NCI-H146 treated with DMSO at 0.1 percent for 48 hours (cell line): ENCODE measurements around the gene UGT2A1.
"Not testable (repeated sequence)": the region's sequence is repeated elsewhere in the genome, so short reads cannot be mapped to it uniquely, and the experiment has no call there.

Experiments
- DNase-seq: peaks from one replicate; lab custom pipeline; 2025; ENCODE audit not compliant: unreplicated experiment; lab: John Stamatoyannopoulos, UW

Gene UGT2A1

DNA sequence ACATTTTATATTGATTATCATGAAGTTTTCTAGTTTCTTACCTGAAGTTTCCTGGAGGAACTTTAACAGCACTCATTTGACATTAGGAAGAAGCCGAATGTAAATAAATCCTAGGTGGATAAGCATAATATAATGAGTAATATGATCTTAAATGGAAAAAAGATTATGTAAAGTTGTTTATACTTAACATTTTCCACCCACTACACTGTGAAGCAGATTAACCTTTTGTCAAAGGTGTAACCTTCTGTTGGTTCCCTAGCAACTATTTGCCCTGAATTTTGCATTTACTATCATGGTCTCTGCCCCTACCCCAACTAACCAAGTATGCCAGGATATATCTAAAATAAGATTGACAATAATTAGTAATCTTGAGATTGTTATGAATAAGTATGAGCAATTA is at the start of gene UGT2A1:
Gene UGT2A1, minus strand, starts transcription at position 101 of the 400 bp plus-strand sequence. CDS start 5,603 bp downstream, outside the sequence.
- no peak for DNase-seq

DNA sequence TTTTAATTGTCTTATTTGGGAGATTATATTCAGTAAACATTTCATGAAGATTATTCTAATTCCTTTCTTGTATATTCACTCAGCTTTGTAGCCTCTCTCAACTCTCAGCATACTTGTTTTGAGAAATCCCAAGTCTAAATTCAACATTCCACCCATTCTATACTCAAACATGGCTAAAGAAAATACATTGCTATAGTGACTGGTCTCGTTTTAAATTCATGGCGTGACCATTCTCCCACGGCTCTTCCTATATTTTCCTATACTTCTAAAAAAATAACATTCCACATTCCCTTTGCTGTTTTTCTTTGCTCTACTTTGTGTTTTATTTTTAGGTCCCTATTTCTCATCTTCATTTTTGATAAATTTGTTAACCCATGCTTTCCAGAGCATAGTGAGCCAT is 49.2 kb upstream of the UGT2A1 start:
- DNase-seq, result no peak

DNA sequence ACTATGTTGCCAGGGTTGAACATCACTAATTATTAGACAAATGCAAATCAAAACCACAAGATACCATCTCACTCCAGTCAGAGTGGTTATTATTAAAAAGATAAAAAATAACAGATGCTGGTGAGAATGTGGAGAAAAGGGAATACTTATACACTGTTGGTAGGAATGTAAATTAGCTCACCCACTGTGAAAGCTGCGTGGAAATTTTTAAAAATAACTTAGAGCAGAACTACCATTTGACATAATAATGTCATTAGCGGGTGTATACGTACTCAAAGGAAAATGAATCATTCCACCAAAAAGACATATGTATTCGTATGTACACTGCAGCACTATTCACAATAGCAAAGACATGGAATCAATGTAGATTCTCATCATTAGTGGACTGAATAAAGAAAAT is 48.6 kb upstream of the UGT2A1 start:
- no peak for DNase-seq

DNA sequence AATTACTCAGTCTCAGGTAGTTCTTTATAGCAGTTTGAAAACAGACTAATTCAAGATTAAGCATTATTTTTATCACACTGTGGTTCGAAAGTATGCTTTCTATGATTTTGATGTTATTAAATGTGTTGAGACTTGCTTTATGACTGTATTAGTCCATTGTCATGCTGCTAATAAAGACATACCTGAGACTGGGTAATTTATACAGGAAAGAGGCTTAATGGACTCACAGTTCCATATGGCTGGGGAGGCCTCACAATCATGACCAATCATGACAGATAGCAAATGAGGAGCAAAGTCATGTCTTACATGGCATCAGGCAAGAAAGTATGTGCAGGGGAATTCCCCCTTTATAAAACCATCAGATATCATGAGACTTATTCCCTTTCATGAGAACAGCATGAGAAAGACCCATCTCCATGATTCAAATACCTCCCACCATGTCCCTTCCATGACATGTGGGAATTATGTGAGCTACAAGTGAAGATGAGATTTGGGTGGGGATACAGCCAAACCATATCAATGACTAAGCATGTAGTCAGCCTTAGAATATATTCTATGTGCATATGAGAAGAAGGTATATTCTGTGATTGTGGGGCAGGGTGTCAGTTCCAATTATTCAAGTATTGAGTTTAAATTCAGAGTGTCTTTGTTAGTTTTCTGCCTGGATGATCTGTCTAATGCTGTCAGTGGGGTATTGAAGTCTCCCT is 44.6 kb upstream of the UGT2A1 start:
- no peak for DNase-seq

DNA sequence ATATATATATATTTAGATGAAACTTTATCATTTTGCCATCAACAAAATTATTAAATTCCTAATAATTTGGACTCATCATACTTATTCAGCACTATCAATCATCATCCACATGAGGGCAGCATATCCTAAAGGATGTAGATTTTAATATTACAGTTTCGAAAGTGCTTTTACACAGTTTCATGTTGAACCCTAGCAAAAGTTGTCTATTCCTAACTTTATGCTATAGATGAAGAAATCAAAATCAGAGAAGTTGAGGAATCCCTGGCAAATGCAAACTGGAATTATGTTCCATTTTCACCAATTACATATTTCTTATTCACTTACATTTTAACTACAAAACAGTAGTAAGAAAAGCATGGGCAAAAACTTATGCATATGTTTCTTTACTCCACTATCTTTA is 36.6 kb upstream of the UGT2A1 start:
- peak; percentile 60 for DNase-seq

DNA sequence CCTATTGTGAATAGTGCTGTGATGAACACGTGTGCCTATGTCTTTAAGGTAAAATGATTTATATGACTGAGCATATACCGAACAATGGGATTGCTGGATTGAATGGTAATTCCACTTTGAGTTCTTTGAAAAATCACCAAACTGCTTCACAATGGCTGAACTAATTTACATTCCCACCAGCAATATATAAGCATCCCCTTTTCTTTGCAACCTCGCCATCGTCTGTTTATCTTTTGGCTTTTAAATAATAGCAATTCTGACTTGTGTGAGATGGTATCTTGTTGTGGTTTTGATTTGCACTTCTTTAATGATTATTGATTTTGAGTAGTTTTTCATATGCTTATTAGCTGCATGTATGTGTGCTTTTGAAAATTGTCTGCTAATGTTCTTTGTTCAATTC is 31.8 kb upstream of the UGT2A1 start:
- DNase-seq, result peak; percentile 94

DNA sequence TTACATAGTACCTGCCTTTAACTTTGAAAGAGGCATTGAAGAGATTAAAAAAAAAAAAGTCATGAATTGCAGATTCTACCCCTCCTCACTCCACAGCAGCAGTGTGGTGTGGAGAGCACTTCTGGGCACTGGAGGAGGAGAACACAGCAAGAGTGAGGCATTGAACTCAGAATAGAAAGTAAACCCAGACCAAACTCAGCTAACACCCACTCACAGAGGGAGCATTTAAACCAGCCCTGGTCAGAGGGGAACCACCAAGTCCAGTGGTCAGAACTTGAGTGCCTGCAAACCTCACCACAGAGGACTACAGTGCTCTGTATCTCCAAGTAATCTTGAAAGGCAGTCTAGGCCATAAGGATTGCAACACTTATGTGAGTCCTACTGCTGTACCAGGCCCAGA is 15.6 kb upstream of the UGT2A1 start:
- no peak for DNase-seq

DNA sequence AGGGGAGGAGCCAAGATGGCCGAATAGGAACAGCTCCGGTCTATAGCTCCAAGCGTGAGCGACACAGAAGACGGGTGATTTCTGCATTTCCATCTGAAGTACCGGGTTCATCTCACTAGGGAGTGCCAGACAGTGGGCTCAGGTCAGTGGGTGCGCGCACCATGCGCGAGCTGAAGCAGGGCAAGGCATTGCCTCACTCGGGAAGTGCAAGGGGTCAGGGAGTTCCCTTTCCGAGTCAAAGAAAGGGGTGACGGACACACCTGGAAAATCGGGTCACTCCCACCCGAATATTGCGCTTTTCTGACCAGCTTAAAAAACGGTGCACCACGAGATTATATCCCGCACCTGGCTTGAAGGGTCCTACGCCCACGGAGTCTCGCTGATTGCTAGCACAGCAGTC is 11.0 kb upstream of the UGT2A1 start:
- DNase-seq, result not testable (repeated sequence)

DNA sequence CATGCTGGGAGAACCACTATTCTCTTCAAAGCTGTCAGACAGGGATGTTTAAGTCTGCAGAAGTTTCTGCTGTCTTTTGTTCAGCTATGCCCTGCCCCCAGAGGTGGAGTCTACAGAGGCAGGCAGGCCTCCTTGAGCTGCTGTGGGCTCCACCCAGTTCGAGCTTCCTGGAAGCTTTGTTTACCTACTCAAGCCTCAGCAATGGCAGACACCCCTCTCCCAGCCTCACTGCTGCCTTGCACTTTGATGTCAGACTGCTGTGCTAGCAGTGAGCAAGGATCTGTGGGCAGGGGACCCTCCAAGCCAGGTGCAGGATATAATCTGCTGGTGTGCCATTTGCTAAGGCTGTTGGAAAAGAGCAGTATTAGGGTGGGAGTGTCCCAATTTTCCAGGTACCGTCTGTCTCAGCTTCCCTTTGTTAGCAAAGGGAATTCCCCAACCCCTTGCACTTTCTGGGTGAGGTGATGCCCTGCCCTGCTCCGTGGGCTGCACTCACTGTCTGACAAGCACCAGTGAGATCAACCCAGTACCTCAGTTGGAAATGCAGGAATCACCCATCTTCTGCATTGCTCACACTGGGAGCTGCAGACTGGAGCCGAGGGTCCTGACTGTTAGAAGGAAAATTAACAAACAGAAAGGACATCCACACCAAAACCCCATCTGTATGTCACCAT is 8.2 kb upstream of the UGT2A1 start:
- DNase-seq, result not testable (repeated sequence)

DNA sequence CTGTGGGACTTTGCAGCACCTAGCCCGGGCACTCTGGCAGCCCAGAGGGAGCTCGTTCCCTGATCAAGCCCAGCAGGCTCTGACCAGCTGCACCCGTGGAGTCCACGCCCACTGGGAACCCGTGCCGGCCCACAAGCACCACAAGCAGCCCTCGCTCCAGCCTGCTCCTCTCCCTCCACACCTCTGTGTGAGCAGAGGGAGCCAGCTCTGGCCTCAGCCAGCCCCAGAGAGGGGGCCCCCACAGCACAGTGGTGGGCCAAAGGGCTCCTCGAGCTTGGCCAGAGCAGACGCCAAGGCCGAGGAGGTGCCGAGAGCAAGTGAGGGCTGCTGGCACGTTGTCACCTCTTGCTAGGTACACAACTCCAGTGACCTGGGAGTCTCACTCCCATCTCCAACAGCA is 5.1 kb upstream of the UGT2A1 start:
- DNase-seq, result no peak

DNA sequence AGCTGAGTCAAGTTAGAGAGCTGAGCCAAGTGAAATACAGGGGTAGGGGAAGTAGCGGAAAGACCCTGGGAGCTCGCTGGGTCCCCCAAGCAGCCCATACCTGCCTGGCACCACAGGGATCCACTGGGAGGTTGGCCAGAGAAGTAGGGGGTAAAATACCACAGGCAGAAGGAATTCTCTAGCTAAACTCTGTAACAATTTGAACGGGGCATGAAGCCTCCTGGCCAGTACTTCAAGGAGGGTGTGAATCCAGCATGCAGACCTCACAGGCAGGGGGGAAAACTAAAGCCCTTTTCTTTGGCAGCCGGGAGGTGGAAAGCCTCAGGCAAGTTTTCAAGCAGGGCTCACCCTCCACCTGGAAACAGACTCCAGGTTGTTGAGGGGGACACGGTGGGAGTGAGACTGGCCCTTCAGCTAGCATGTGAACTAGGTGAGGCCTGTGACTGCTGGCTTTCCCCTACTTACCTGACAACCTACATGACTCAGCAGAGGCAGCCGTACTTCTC is 3.7 kb upstream of the UGT2A1 start:
- DNase-seq, result no peak

DNA sequence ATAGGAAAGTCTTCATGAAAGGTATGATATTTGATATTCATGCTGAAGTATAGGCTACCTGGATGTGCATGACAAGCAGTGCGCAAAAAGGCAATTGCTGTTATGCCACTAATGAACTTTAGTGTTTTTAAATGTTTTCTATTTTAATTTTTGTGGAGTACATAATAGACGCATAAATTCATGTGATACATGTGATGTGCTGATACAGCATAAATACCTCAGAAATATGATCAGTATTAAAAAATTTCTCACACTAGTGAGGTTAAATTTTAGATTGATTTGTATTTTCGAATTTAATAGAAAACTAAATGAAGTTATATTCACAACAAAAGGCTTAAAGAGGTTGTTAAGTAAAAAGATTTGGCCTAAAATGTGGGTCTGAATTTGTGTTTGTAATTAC is 2.2 kb downstream of the UGT2A1 start:
- DNase-seq, result no peak

DNA sequence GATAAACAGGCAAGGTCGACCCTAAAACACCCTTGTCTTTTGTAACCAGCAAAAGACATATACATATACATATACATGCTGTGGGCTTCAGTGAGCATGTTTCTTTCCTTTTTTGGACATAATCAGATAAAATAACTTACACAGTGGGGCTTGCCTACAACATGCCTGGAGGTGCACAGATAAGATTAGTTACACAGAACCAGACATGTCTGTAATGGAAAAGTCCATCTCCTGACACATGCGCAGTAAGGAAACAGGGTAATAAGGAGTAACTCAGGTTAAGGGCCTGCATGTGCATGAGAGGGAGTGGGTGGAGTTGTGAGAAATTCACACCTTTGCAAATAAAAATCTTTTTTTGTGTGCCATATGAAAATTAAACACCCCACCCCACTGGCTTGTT is 3.4 kb downstream of the UGT2A1 start:
- peak; percentile 68 for DNase-seq

DNA sequence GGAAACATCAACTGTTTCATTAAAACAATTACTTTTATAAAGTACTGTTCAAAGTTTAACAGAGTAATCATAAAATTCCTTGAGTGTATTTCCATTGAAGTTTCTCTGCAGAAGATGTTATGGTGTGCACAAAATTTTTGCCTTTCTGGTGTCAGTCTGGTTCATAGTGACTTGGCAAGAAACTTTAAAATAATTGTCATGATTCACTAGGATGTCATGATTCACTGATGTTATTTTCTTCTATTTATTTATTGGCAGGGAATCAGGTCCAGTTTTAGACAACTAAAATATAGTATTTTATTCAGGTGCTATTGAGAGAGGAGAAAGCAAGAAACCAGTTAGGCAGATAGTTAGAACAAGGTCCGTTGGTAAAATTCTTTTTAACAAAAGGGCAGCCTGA is 3.8 kb downstream of the UGT2A1 start:
- DNase-seq, result no peak

DNA sequence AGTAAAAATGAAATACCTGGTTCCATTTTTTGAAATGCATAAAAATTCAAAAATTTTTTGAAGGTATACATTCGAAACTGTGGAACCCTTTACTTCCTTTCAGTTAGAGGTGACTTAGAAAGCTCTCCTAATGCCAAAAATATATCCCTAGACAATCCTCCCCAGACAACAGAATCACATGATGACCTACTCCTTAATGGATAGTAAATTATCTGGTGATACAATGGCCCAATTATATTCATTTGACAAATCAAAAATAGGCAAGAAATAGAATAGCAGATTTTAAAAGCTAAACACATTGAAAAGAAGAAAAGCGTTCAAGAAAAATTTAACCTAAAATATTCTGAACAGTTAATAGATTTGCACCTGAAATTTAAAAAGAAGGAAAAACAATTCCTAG is 10.1 kb downstream of the UGT2A1 start:
- DNase-seq, result peak; percentile 78

DNA sequence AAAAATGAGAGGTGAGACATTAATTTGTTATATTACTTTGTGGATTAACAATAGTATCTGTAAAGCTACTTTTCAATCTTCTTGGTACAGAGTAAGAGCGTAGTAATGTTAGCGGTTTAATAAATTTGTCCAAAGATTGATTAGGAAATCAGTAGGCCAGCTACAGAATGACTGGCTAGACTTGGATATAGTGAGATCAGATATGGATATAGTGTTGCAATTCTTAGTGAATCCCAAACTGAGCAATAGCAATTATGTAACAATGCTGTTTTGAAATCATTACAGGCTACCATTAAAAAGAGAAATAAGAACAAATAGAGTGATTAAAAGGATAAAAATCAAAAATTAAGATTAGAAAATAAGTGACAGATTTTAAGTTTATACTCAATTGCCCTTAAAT is 12.8 kb downstream of the UGT2A1 start:
- DNase-seq, result peak; percentile 76

DNA sequence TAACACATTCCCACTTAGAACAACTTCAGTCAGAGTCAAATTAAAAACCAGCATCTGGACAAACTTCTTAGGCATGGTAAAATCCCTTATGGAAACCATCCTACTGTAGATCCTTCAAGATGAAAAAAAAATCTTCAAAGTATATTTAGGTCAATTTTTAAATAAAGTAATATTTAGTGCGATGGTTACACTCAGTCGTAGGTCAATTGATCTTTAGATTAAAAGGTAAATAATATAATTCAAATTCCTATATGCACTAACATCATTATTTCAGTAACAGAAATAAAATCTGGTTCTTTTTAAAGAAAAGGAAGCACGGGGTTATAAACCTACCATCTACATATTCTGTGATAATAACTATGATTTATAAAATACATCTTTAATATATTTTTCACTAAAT is 13.5 kb downstream of the UGT2A1 start, which contains the start of gene UGT2A2:
Gene UGT2A2, minus strand, starts transcription at position 101 of the 400 bp plus-strand sequence. Its CDS starts 2 bp downstream, at position 99.
- no peak for DNase-seq

DNA sequence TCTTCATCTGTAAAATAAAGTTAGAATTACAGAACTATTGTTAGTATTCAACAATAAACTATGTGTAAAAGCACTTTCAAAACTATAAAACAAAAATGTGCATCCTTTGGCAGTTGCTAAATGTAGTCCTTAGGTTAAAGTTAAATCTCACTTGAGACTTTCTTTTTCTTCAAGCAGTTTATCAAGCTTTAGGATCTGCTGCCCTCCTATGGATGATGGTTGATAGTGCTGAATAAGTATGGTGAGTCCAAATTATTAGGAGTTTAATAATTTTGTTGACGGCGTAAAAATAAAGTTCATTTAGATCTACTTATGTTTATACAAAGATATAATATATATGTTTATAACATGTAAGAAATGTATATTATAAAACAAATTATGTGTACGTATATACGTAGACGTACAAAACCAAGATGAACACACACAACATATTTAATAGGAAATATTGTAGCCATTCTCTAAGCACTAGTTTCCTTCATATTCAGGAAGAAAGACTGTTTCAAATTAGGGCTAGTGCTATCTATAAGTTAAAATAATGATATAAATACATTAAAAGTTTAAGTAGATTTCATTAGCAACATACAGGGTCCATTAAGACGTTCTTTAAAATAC is 35.9 kb downstream of the UGT2A1 start:
- peak; percentile 66 for DNase-seq

DNA sequence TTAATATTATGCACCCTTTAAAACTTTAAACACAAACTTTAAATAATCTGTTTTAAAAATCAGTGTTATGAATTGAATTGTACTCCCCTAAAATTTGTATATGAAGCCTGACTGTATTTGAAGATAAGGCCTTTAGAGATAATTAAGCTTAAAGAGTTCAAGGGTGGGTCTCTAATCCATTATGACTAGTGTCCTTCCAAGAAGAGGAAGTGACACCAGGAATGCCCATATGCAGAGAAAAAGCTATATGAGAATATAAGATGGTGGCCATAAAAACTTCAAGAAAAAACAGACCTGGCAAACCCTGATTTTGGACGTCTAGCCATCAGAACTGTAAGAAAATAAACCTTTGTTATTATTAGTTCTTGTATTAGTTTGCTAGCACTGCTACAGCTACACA is 42.6 kb downstream of the UGT2A1 start:
- DNase-seq, result no peak

DNA sequence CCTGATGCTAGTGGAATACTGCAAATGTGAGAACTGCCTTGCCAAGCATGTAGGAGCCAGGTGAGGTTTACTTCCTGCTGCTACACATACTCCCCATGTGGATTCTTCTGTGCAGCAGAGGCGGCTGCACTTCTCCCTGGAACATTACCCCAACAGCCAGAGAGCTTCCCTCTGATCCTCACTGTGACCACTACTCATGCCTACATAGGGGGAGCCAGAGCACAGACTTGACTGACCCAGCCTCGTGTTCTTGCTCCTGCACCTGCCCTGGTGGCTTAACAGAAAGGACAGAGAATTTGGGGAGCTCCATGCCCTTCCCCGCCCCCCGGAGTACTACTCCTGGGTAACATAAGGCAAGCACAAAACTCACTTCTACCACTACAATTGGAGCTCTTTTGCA is 52.0 kb downstream of the UGT2A1 start:
- no peak for DNase-seq

DNA sequence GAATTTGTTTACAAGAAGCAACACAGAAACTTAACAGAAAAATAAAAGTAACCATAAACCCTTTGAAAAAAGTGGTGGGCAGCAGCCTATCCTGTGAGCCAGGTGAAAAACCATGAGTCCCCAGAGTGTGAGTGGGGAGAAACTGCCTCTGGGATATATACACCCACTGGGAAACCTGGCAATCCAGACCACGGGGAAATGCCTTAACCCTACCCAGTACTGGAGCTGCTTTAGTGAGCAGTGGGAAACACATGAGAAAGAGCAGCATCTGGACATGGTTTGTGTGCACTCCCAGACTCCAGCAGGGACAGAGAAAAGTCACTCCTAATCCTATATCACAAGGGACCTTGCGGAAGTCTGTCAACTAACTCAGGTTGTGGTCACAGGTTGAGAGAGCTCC is 53.0 kb downstream of the UGT2A1 start:
- no peak for DNase-seq

DNA sequence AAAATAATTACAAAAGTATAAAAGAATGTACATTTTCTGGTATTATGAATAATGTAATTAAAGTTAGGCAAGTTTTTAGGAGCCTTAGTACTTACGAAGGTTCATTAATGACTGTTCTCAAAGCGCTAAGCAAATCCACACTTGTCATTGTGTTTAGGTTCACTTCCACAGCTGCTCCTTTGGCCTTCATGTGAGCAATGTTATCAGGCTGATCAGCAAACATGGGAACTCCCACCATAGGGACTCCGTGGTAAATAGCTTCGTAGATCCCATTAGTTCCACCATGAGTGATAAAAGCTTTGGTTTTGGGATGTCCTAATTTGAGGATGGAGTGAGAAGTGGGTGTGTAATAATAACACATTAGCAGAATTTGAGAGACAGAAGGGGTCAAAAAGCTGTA is 58.7 kb downstream of the UGT2A1 start:
- DNase-seq, result peak; percentile 85
